GM18498 (cell line): ENCODE results near the gene CYTL1.

Experiments
- ATAC-seq: cut with Tn5 transposase; IDR thresholded peaks from one replicate; pipeline ENCODE4 v1.9.1; 2021; ENCODE audit warnings: mild to moderate bottlenecking, moderate library complexity; ENCODE audit not compliant: unreplicated experiment

Gene CYTL1

GRCh38 chr4:4974727-4975126 is 44.5 kb downstream of the CYTL1 start:
- ATAC-seq: no peak

GRCh38 chr4:4971796-4972195 is 47.5 kb downstream of the CYTL1 start:
- ATAC-seq: no peak

- no peak for ATAC-seq
These were observed 50.0 kb downstream of the CYTL1 start for GRCh38 chr4:4969298-4969697.

- ATAC-seq: no peak
These were observed 51.0 kb downstream of the CYTL1 start for GRCh38 chr4:4968161-4968725.
